Activated T-helper 9 cell treated with anti-CD3 and anti-CD28 coated beads, Interleukin-2, amount 50 U/mL, for 16 hours (primary cell): ENCODE results near the gene E2F2.
"Not testable (repeated sequence)": the region's sequence is repeated elsewhere in the genome, so short reads cannot be mapped to it uniquely, and the experiment has no call there.

Experiments used
- DNase-seq: peaks from one replicate; pipeline ENCODE4 v3.0.0-alpha.2; 2020; ENCODE audit warnings: low read depth

The E2F2 gene

GRCh38 chr1:23522244-23522982 lies 8.6 kb downstream of the E2F2 start:
- DNase-seq: no peak

GRCh38 chr1:23521588-23521987 lies 9.4 kb downstream of the E2F2 start:
- DNase-seq: no peak

- no peak for DNase-seq
Observed at GRCh38 chr1:23517581-23517980, 13.5 kb downstream of the E2F2 start.

- no peak for DNase-seq
Observed at GRCh38 chr1:23515905-23516304, 15.1 kb downstream of the E2F2 start.

GRCh38 chr1:23514111-23514679 lies 16.8 kb downstream of the E2F2 start:
- DNase-seq: no peak

GRCh38 chr1:23509896-23510295 lies 21.1 kb downstream of the E2F2 start:
- DNase-seq: no peak

- DNase-seq: no peak
Observed at GRCh38 chr1:23506376-23507107, 24.5 kb downstream of the E2F2 start.

- no peak for DNase-seq
Observed at GRCh38 chr1:23505851-23506250, 25.2 kb downstream of the E2F2 start.

- DNase-seq: not testable (repeated sequence)
Observed at GRCh38 chr1:23504156-23504555, 26.9 kb downstream of the E2F2 start.

GRCh38 chr1:23502951-23503350 lies 28.1 kb downstream of the E2F2 start:
- no peak for DNase-seq

- no peak for DNase-seq
Observed at GRCh38 chr1:23500466-23500865, 30.6 kb downstream of the E2F2 start.

GRCh38 chr1:23497777-23498439 lies 33.1 kb downstream of the E2F2 start:
- no peak for DNase-seq

- no peak for DNase-seq
Observed at GRCh38 chr1:23496490-23497181, 34.4 kb downstream of the E2F2 start.

GRCh38 chr1:23494836-23495235 lies 36.2 kb downstream of the E2F2 start:
- not testable (repeated sequence) for DNase-seq

- not testable (repeated sequence) for DNase-seq
Observed at GRCh38 chr1:23492776-23493175, 38.3 kb downstream of the E2F2 start.

- DNase-seq: no peak
Observed at GRCh38 chr1:23492132-23492720, 38.8 kb downstream of the E2F2 start.

GRCh38 chr1:23489842-23490241 lies 41.2 kb downstream of the E2F2 start:
- no peak for DNase-seq

- no peak for DNase-seq
Observed at GRCh38 chr1:23485002-23485332, 46.1 kb downstream of the E2F2 start.

- DNase-seq: peak; percentile 87
Observed at GRCh38 chr1:23484253-23485001, 46.6 kb downstream of the E2F2 start.

GRCh38 chr1:23483321-23484252 lies 47.4 kb downstream of the E2F2 start, which contains the start of gene ASAP3:
Gene ASAP3, minus strand, starts transcription at chr1:23484179. Its CDS starts 46 bp downstream, at chr1:23484133.
- DNase-seq: no peak
